ENCODE measurements around the gene ADAM22.
"Not testable (repeated sequence)": the region's sequence is repeated elsewhere in the genome, so short reads cannot be mapped to it uniquely, and the experiment has no call there.

Gene ADAM22

GRCh38 chr7:87933605-87933952 is 472 bp upstream of the ADAM22 start:
- no peaks in the 10 kb centered on the region for H3K27me3 ChIP-seq
- no peak for TF ChIP-seq CTCF (IDR thresholded peaks at IDR 0.05; ENCODE audit: low read depth, low read length)
- H3K36me3 ChIP-seq, result peaks cover 4% of the 10 kb centered on the region
- no peak for DNase-seq
- H3K4me3 ChIP-seq (ENCODE audit: low read depth, low read length), result peak overlapping the region; percentile 65
- no peaks in the 10 kb centered on the region for H3K4me1 ChIP-seq
- no peaks in the 10 kb centered on the region for H3K9me3 ChIP-seq

DNA sequence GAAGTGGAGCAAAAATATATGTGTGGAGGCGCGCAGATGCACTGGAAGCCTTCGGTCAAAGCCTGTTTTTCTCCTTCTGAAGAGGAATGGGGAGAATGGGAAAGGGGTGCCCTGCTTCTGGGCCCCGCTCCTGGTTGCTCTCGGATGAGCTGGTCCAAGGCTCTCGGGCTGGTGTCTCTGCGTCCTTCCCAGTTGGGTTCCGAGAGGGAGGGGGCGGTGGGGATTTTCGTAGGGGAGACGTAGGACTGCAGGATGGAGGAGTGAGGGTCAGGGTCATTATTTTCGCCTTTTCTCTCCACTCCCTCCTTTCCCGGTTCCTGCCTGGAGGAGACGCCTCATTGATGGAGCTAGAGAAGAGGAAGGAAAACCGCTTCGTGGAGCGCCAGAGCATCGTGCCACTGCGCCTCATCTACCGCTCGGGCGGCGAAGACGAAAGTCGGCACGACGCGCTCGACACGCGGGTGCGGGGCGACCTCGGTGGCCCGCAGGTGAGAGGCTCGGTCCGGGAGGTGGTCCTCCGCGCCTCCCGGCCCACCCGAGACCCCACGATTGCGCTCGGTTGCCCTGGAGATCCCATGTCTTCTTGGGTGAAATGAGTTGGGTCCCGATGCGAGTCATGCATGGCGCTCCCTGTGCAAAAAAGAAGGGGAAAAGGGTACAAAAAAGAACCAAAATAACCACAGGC is 790 bp downstream of the ADAM22 start:
- DNase-seq, result peak; percentile 23
- no peak for TF ChIP-seq CTCF (IDR thresholded peaks at IDR 0.05; ENCODE audit: low read depth, low read length)
- Histone ChIP-seq H3K4me3 (ENCODE audit: low read depth, low read length) (peak overlapping the region; percentile 81), H3K4me1 (no peaks in the 10 kb centered on the region), H3K36me3 (peaks cover 13% of the 10 kb centered on the region), H3K9me3 (no peaks in the 10 kb centered on the region), H3K27me3 (no peaks in the 10 kb centered on the region)

DNA sequence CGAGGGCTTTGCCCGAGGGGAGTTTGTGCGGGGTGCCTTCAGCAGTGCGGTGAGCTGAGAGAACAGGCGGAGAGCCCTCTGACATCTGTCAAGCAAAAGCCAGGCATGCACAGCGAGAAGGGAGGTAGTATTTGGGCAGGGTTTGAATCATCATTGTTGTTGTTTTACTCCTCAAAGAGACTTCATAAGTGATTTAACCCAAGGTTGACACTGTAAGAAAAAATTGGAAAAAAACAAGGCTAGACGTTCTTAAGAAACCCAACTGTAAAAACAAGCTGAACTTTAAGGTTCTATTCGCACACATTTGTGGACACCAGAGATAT is 1.3 kb downstream of the ADAM22 start:
- no peak for DNase-seq
- H3K4me1 ChIP-seq, result no peaks in the 10 kb centered on the region
- TF ChIP-seq CTCF (IDR thresholded peaks at IDR 0.05; ENCODE audit: low read depth, low read length), result no peak

GRCh38 chr7:87941138-87941537 is 7.1 kb downstream of the ADAM22 start:
- no peak for TF ChIP-seq CTCF (IDR thresholded peaks at IDR 0.05; ENCODE audit: low read depth, low read length)
- Histone ChIP-seq H3K36me3 (peaks cover 13% of the 10 kb centered on the region), H3K9me3 (no peaks in the 10 kb centered on the region), H3K4me1 (no peaks in the 10 kb centered on the region), H3K4me3 (ENCODE audit: low read depth, low read length) (no peak overlapping the region), H3K27me3 (no peaks in the 10 kb centered on the region)
- no peak for DNase-seq

More for the DNA sequence above, 1.3 kb downstream of the ADAM22 start:
- H3K27me3 ChIP-seq, result no peaks in the 10 kb centered on the region
- no peaks in the 10 kb centered on the region for H3K9me3 ChIP-seq
- peaks cover 13% of the 10 kb centered on the region for H3K36me3 ChIP-seq
- peak overlapping the region; percentile 81 for H3K4me3 ChIP-seq (ENCODE audit: low read depth, low read length)

DNA sequence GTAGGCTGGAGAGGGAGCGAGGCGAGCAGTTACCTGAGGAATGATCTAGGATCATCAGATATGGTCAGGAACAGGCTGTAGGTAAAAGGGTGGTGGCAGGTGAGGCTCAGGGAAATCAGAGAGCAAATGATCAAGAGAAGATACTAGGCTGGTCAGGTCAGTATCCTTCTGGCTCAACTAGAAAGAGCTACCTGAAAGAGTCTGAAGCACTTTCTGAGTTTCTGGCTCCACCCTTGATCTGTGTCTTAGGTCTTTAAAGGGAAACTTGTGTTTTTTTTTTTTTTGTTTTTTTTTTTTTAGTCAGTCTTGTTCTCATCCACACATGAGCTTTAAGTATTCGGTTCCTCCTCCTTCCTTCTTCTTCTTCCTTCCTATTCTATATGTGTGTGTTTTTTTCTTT is 10.5 kb downstream of the ADAM22 start:
- no peaks in the 10 kb centered on the region for H3K9me3 ChIP-seq
- H3K27me3 ChIP-seq, result no peaks in the 10 kb centered on the region
- H3K36me3 ChIP-seq, result no peaks in the 10 kb centered on the region; the same call in none of the 2 replicates
- no peaks in the 10 kb centered on the region for H3K4me1 ChIP-seq
- DNase-seq, result no peak
- no peak overlapping the region for H3K4me3 ChIP-seq (ENCODE audit: low read depth, low read length)
- TF ChIP-seq CTCF (IDR thresholded peaks at IDR 0.05; ENCODE audit: low read depth, low read length), result no peak

DNA sequence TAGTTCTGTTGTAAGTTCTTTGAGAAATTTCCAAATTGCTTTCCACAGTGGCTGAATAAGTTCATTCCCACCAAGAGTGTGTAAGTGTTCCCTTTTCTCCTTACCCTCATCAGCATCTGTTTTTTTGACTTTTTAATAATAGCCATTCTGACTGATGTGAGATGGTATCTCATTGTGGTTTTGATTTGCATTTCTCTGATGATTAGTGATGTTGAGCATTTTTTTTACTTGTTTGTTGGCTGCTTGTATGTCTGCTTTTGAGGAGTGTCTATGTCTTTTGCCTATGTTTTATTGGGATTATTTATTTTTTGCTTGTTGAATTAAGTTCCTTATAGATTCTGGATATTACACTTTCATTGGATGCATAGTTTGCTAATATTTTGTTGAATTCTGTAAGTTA is 11.9 kb downstream of the ADAM22 start:
- not testable (repeated sequence) for H3K36me3 ChIP-seq; H3K9me3 ChIP-seq; H3K4me3 ChIP-seq (ENCODE audit: low read depth, low read length); H3K4me1 ChIP-seq; DNase-seq; H3K27me3 ChIP-seq

DNA sequence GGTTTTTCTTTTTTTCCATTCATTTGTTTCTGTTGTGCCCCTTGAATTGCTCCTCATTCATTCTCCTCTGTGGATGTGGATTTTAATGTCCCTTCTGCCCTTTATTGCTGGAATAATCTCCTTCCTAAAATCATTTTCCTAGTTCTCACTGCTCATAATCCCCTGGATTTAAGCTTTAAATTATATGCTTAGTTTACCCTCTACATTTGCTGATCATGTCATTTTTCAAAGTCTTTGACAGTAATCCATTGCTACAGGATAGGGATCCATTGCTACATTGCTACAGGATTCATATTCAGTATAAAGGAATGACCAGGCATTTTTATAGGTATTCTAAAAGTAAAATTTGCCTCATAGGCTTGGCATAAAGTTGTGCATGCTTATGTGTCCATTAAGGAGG is 14.3 kb downstream of the ADAM22 start:
- Histone ChIP-seq H3K27me3 (no peaks in the 10 kb centered on the region), H3K4me1 (no peaks in the 10 kb centered on the region), H3K36me3 (no peaks in the 10 kb centered on the region; the same call in 1 of the 2 replicates), H3K9me3 (no peaks in the 10 kb centered on the region), H3K4me3 (ENCODE audit: low read depth, low read length) (no peak overlapping the region)
- DNase-seq, result no peak
- TF ChIP-seq CTCF (IDR thresholded peaks at IDR 0.05; ENCODE audit: low read depth, low read length), result no peak

All from BE2C (cell line).